Endothelial cell (in vitro differentiated cells): Measurements from ENCODE around the gene VAMP7. TPM values are rescaled to one million over a fixed set of nuclear protein-coding genes. Genes with fewer than 3 reads are reported as not detected.
A peak's percentile ranks its signal among the peaks of the same experiment; 100 is the strongest.

Experiments
- DNase-seq: peaks from one replicate; pipeline ENCODE4 v3.0.0; 2021; ENCODE audit warnings: low spot score
- H3K27ac Mint-ChIP-seq: one replicate; pipeline ENCODE4 v1.8.0; 2021; ENCODE audit warnings: mixed read lengths, inconsistent platforms; ENCODE audit not compliant: unreplicated experiment
- H3K27me3 Mint-ChIP-seq: one replicate; pipeline ENCODE4 v1.8.0; 2021; ENCODE audit warnings: mild to moderate bottlenecking, moderate library complexity, mixed read lengths, inconsistent platforms; ENCODE audit not compliant: unreplicated experiment
- H3K36me3 Mint-ChIP-seq: one replicate; pipeline ENCODE4 v1.8.0; 2021; ENCODE audit warnings: mild to moderate bottlenecking, low read depth, mixed read lengths, inconsistent platforms; ENCODE audit not compliant: unreplicated experiment
- H3K4me1 Mint-ChIP-seq: one replicate; pipeline ENCODE4 v1.8.0; 2021; ENCODE audit warnings: mild to moderate bottlenecking, mixed read lengths, inconsistent platforms; ENCODE audit not compliant: unreplicated experiment
- H3K4me3 Mint-ChIP-seq: one replicate; pipeline ENCODE4 v1.8.0; 2021; ENCODE audit warnings: mild to moderate bottlenecking, mixed read lengths, inconsistent platforms; ENCODE audit not compliant: unreplicated experiment
- H3K9me3 Mint-ChIP-seq: one replicate; pipeline ENCODE4 v1.8.0; 2021; ENCODE audit warnings: mixed read lengths, inconsistent platforms; ENCODE audit not compliant: unreplicated experiment
- total RNA-seq: library from RNA; stranded (reverse); fragmentation: NEBNext Ultra II Directional; extraction: Animal tissue kit (Norgen Biotek cat#: 25700); gene quantifications from one replicate; pipeline ENCODE4 v1.2.1, GENCODE V29; 2021; ENCODE audit not compliant: unreplicated experiment
- TF ChIP-seq, protein P1 (sequence below): fragments of 200-600 bp; sonication (generic); IDR thresholded peaks from one replicate; pipeline ENCODE4 v1.5.0; 2021; ENCODE audit warnings: antibody characterized with exemption; ENCODE audit not compliant: unreplicated experiment

The VAMP7 gene
- total RNA-seq, 1 donor from 2014 or later: 29.1 TPM

DNA sequence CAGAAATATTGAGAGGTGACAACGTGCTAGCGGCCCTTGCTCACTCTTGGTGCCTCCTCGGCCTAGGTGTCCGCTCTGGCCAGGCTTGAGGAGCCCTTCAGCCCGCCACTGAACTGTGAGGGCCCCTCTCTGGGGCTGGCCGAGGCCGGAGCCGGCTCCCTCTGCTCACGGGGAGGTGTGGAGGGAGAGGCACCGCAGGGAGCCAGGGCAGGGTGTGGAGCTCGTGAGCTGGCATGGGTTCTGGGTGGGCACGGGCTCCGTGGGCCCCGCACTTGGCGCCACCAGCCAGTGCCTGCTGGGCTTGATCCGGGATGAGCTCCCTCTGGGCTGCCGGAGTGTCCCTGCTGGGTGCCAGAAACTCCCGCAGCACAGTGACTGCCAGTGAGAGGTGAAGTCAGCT, 16.0 kb upstream of the VAMP7 start:
- H3K4me1 Mint-ChIP-seq: no peaks in the 10 kb centered on the region
- no peak overlapping the region for H3K27ac Mint-ChIP-seq
- no peaks in the 10 kb centered on the region for H3K27me3 Mint-ChIP-seq
- peaks cover 13% of the 10 kb centered on the region for H3K9me3 Mint-ChIP-seq
- no peak for DNase-seq
- TF ChIP-seq, protein P1, sequence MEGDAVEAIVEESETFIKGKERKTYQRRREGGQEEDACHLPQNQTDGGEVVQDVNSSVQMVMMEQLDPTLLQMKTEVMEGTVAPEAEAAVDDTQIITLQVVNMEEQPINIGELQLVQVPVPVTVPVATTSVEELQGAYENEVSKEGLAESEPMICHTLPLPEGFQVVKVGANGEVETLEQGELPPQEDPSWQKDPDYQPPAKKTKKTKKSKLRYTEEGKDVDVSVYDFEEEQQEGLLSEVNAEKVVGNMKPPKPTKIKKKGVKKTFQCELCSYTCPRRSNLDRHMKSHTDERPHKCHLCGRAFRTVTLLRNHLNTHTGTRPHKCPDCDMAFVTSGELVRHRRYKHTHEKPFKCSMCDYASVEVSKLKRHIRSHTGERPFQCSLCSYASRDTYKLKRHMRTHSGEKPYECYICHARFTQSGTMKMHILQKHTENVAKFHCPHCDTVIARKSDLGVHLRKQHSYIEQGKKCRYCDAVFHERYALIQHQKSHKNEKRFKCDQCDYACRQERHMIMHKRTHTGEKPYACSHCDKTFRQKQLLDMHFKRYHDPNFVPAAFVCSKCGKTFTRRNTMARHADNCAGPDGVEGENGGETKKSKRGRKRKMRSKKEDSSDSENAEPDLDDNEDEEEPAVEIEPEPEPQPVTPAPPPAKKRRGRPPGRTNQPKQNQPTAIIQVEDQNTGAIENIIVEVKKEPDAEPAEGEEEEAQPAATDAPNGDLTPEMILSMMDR: no peak
- H3K36me3 Mint-ChIP-seq: peaks cover 5% of the 10 kb centered on the region
- no peak overlapping the region for H3K4me3 Mint-ChIP-seq

DNA sequence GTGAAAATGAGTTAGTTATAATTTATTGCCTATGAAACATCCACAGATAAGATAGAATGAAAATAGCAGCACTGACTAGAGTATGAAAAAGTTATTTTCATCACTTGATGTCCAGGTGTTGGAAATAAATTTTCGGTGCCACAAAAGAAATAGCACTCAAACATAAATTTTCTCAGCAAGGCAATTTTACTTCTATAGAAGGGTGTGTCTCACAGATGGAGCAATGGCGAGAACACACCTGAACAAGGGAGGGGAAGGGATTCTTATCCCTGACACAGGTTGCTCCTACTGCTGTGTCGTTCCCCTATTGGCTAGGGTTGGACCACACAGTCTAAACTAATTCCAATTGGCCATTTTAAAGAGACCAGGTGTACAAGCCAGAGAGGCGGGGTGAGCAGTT, 13.3 kb upstream of the VAMP7 start:
- TF ChIP-seq, protein P1: no peak
- no peak for DNase-seq
- Mint-ChIP-seq H3K4me1 (no peaks in the 10 kb centered on the region), H3K27ac (no peak overlapping the region), H3K27me3 (no peaks in the 10 kb centered on the region), H3K9me3 (peaks cover 13% of the 10 kb centered on the region), H3K36me3 (peaks cover 5% of the 10 kb centered on the region), H3K4me3 (peak overlapping the region; percentile 12)

DNA sequence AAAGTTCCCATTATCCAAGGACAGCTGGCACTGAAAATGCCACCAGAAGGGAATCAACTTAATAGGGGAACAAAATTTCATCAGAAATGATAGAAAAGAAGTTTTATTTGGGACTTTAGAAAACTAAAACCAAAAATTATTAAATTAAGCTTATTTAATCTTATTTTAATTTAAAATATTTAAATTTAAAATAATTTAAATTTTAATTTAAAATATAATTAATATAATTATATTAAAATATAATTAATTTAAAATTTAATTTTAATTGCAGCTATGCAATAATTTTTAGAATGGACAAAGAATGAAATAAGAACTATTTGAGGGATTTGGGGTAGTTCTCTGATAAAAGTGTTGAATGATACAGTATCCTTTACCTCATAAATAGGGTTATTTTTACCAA, 10.2 kb upstream of the VAMP7 start:
- TF ChIP-seq, protein P1: no peak
- Mint-ChIP-seq H3K27me3 (no peaks in the 10 kb centered on the region), H3K27ac (no peak overlapping the region), H3K36me3 (peaks cover 5% of the 10 kb centered on the region), H3K4me3 (no peak overlapping the region), H3K9me3 (peaks cover 13% of the 10 kb centered on the region), H3K4me1 (no peaks in the 10 kb centered on the region)
- DNase-seq: no peak

DNA sequence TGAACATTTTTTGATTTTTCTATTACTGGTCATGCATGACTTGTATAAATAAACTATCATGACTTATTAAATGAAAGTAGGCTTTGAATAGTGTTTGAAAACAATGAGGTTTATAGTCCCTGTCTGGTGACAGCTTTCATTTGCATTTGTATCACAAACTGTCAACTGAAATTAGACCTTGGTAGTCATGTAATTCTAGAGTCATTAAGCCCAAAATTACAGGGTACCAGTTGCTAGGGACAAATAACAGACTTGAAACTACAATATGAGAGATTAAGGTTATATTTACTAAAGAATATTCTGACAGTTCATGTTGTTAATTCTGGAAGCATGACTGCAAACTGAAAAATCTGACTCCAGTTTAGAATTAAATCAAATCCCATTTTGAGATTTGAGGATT, 9.2 kb upstream of the VAMP7 start:
- TF ChIP-seq, protein P1: no peak
- peaks cover 13% of the 10 kb centered on the region for H3K9me3 Mint-ChIP-seq
- H3K4me3 Mint-ChIP-seq: no peak overlapping the region
- no peaks in the 10 kb centered on the region for H3K27me3 Mint-ChIP-seq
- no peaks in the 10 kb centered on the region for H3K4me1 Mint-ChIP-seq
- DNase-seq: no peak
- H3K27ac Mint-ChIP-seq: no peak overlapping the region
- peaks cover 5% of the 10 kb centered on the region for H3K36me3 Mint-ChIP-seq

DNA sequence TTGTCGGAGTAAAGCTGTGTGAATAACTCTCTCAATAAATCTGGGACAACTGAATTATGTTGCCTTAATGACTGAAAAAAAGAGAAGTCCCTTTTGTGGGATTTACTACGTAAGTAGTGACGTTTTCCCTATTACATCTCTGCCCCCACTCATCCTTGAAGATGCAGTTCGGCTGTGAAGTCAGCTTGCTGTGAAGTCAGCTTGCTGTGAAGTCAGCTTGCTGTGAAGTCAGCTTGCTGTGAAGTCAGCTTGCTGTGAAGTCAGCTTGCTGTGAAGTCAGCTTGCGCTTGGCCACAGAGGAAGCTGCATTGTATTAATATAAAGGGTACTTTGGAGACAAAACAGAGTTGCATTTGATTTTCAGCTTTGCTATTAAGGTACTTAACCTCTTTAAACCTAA, 8.0 kb upstream of the VAMP7 start:
- Mint-ChIP-seq H3K4me1 (no peaks in the 10 kb centered on the region), H3K4me3 (no peak overlapping the region), H3K27ac (no peak overlapping the region), H3K27me3 (no peaks in the 10 kb centered on the region), H3K9me3 (peaks cover 7% of the 10 kb centered on the region), H3K36me3 (peaks cover under 1% of the 10 kb centered on the region)
- TF ChIP-seq, protein P1: no peak
- no peak for DNase-seq
